HEK293 (cell line): Measurements from ENCODE around the gene OTOF.

Source experiments
- CTCF ChIA-PET: fragments of 350-600 bp; formaldehyde crosslinking; extraction: SDS; loops from one replicate; lab custom pipeline; 2021; ENCODE audit warnings: antibody characterized with exemption; lab: Yijun Ruan, JAX
- POLR2A ChIA-PET: fragments of 300-600 bp; formaldehyde crosslinking; extraction: SDS; loops from one replicate; lab custom pipeline; 2020; ENCODE audit warnings: antibody characterized with exemption, inconsistent platforms; lab: Yijun Ruan, JAX
- H3K27ac ChIP-seq: fragments of 200-500 bp; sonication (Bioruptor generic); 2 replicates; pipeline ENCODE4 v1.5.1; 2014; ENCODE audit warnings: low read depth, low read length, control low read depth, inconsistent platforms; ENCODE audit errors: extremely low read depth
- H3K36me3 ChIP-seq, 2 experiments: fragments of 200-500 bp in 1 of 2; sonication (Bioruptor generic) in 1 of 2; 1 replicate in 1 of 2; 2 replicates in 1 of 2; pipeline ENCODE4 v1.5.1; 2014 to 2017; ENCODE audit warnings: inconsistent platforms in 2 of 2, low read length in 2 of 2; ENCODE audit not compliant: control insufficient read depth in 2 of 2, insufficient read depth in 1 of 2
- H3K4me1 ChIP-seq: fragments of 200-500 bp; sonication (Bioruptor generic); 2 replicates; pipeline ENCODE4 v1.5.1; 2014; ENCODE audit warnings: mild to moderate bottlenecking, low read length, inconsistent platforms; ENCODE audit not compliant: control insufficient read depth, insufficient read depth
- H3K4me3 ChIP-seq: 2 replicates; pipeline ENCODE4 v1.5.1; 2011; ENCODE audit warnings: low read depth, mild to moderate bottlenecking, control low read depth, low read length, moderate library complexity
- H3K9me3 ChIP-seq: fragments of 200-500 bp; sonication (Bioruptor generic); 2 replicates; pipeline ENCODE4 v1.5.1; 2014; ENCODE audit warnings: low read depth, low read length, inconsistent platforms; ENCODE audit not compliant: control insufficient read depth, insufficient read depth
- BCL11A ChIP-seq: fragments of 450-650 bp; formaldehyde crosslinking; IDR thresholded peaks from 2 replicates; pipeline ENCODE4 v1.5.1; 2016; ENCODE audit warnings: low read depth, missing biosample characterization, missing genetic modification characterization
- GLIS1 ChIP-seq: fragments of 450-650 bp; formaldehyde crosslinking; IDR thresholded peaks from 2 replicates; pipeline ENCODE4 v1.5.1; 2016; ENCODE audit warnings: missing biosample characterization, missing genetic modification characterization
- HOXD13 ChIP-seq: sonication (generic); formaldehyde crosslinking; IDR thresholded peaks from 2 replicates; pipeline ENCODE4 v1.8.0; 2022; ENCODE audit warnings: missing genetic modification reagents, borderline replicate concordance
- MZF1 ChIP-seq: fragments of 450-650 bp; formaldehyde crosslinking; IDR thresholded peaks from 2 replicates; pipeline ENCODE4 v1.5.1; 2017; ENCODE audit warnings: missing biosample characterization, missing genetic modification characterization, borderline replicate concordance
- OSR2 ChIP-seq: fragments of 450-650 bp; formaldehyde crosslinking; IDR thresholded peaks from 2 replicates; pipeline ENCODE4 v1.5.1; 2016; ENCODE audit warnings: missing biosample characterization, missing genetic modification characterization
- WT1 ChIP-seq: fragments of 450-650 bp; formaldehyde crosslinking; IDR thresholded peaks from 2 replicates; pipeline ENCODE4 v1.5.1; 2016; ENCODE audit warnings: missing biosample characterization, missing genetic modification characterization
- ZBTB1 ChIP-seq: fragments of 450-650 bp; formaldehyde crosslinking; IDR thresholded peaks from 2 replicates; pipeline ENCODE4 v1.5.1; 2016; ENCODE audit warnings: missing biosample characterization, missing genetic modification characterization
- ZNF121 ChIP-seq: fragments of 450-650 bp; formaldehyde crosslinking; IDR thresholded peaks from 2 replicates; pipeline ENCODE4 v1.5.1; 2016; ENCODE audit warnings: missing biosample characterization, missing genetic modification characterization
- ZNF266 ChIP-seq: fragments of 450-650 bp; formaldehyde crosslinking; IDR thresholded peaks from 2 replicates; pipeline ENCODE4 v1.5.1; 2016; ENCODE audit warnings: missing biosample characterization, missing genetic modification characterization, low read depth
- ZNF280C ChIP-seq: fragments of 450-650 bp; formaldehyde crosslinking; IDR thresholded peaks from 2 replicates; pipeline ENCODE4 v1.5.1; 2016; ENCODE audit warnings: missing biosample characterization, missing genetic modification characterization
- ZNF292 ChIP-seq: fragments of 450-650 bp; formaldehyde crosslinking; IDR thresholded peaks from 2 replicates; pipeline ENCODE4 v1.5.1; 2016; ENCODE audit warnings: low read depth, missing biosample characterization, missing genetic modification characterization, borderline replicate concordance
- ZNF302 ChIP-seq: fragments of 450-650 bp; formaldehyde crosslinking; IDR thresholded peaks from 2 replicates; pipeline ENCODE4 v1.5.1; 2016; ENCODE audit warnings: missing biosample characterization, missing genetic modification characterization, low read depth
- ZNF433 ChIP-seq: fragments of 450-650 bp; formaldehyde crosslinking; IDR thresholded peaks from 2 replicates; pipeline ENCODE4 v1.5.1; 2016; ENCODE audit warnings: missing biosample characterization, missing genetic modification characterization, low read depth
- ZNF626 ChIP-seq: fragments of 450-650 bp; sonication (Bioruptor Pico); formaldehyde crosslinking; IDR thresholded peaks from 2 replicates; pipeline ENCODE4 v1.5.1; 2018; ENCODE audit warnings: missing biosample characterization, missing genetic modification characterization, inconsistent platforms
- ZNF645 ChIP-seq: fragments of 450-650 bp; formaldehyde crosslinking; IDR thresholded peaks from 2 replicates; pipeline ENCODE4; 2016; ENCODE audit warnings: missing biosample characterization, missing genetic modification characterization
- ZNF670 ChIP-seq: fragments of 450-650 bp; formaldehyde crosslinking; IDR thresholded peaks from 2 replicates; pipeline ENCODE4 v1.5.1; 2016; ENCODE audit warnings: missing biosample characterization, missing genetic modification characterization, low read depth
- ZNF701 ChIP-seq: fragments of 450-650 bp; formaldehyde crosslinking; IDR thresholded peaks from 2 replicates; pipeline ENCODE4 v1.5.1; 2016; ENCODE audit warnings: missing biosample characterization, missing genetic modification characterization
- ZNF747 ChIP-seq: fragments of 450-650 bp; formaldehyde crosslinking; IDR thresholded peaks from 2 replicates; pipeline ENCODE4 v1.5.1; 2016; ENCODE audit warnings: missing biosample characterization, missing genetic modification characterization
- ZSCAN4 ChIP-seq: fragments of 450-650 bp; formaldehyde crosslinking; IDR thresholded peaks from 2 replicates; pipeline ENCODE4 v1.5.1; 2017; ENCODE audit warnings: missing biosample characterization, missing genetic modification characterization

OTOF gene

GRCh38 chr2:26470601-26471260 lies 7.2 kb downstream of the OTOF start:
- CTCF ChIA-PET = interaction anchor here (0.6 to 1.0 kb wide), 3 partner anchors 73 to 301 kb away, joined by 3 to 4 read pairs (median 3); no protein-coding TSS in a partner anchor
- H3K9me3 ChIP-seq = no peaks in the 10 kb centered on the region
- TF ChIP-seq ZNF701 (tag by site-specific recombination) = no peak
- no peak for TF ChIP-seq ZNF121 (tag by site-specific recombination)
- TF ChIP-seq WT1 = no peak
- TF ChIP-seq ZNF302 (tag by site-specific recombination) = no peak
- no peak for TF ChIP-seq BCL11A (tag by site-specific recombination)
- no peak for TF ChIP-seq ZNF292
- no peak for TF ChIP-seq GLIS1 (tag by site-specific recombination)
- no peak for TF ChIP-seq ZNF266 (tag by site-specific recombination)
- TF ChIP-seq ZNF747 (tag by site-specific recombination) = no peak
- TF ChIP-seq ZBTB1 (tag by site-specific recombination) = no peak
- TF ChIP-seq OSR2 (tag by site-specific recombination) = no peak
- no peak for TF ChIP-seq ZNF645 (tag by site-specific recombination)
- no peak for TF ChIP-seq HOXD13 (CRISPR knock-in tag)
- no peak for TF ChIP-seq ZNF280C (tag by site-specific recombination)
- no peak for TF ChIP-seq ZNF626 (tag by site-specific recombination)
- TF ChIP-seq ZSCAN4 (tag by site-specific recombination) = no peak
- no peak overlapping the region for H3K27ac ChIP-seq
- H3K4me1 ChIP-seq = no peaks in the 10 kb centered on the region
- POLR2A ChIA-PET = no interaction called here
- no peaks in the 10 kb centered on the region for H3K36me3 ChIP-seq
- H3K4me3 ChIP-seq = no peak overlapping the region

GRCh38 chr2:26469955-26470354 lies 8.0 kb downstream of the OTOF start:
- H3K27ac ChIP-seq = no peak overlapping the region
- ChIA-PET POLR2A (no interaction called here), CTCF (interaction anchor here (0.6 to 1.5 kb wide), 8 partner anchors 13 to 300 kb away, joined by 3 to 5 read pairs (median 4); no protein-coding TSS in a partner anchor)
- no peaks in the 10 kb centered on the region for H3K9me3 ChIP-seq
- H3K4me3 ChIP-seq = no peak overlapping the region
- H3K4me1 ChIP-seq = no peaks in the 10 kb centered on the region
- H3K36me3 ChIP-seq = no peaks in the 10 kb centered on the region
- TF ChIP-seq ZNF433 (tag by site-specific recombination) = no peak
- TF ChIP-seq MZF1 (tag by site-specific recombination) = no peak
- no peak for TF ChIP-seq ZNF670 (tag by site-specific recombination)
